GM20000 (cell line): Measurements from ENCODE around the gene PXDN.

Experiments
- DNase-seq: peaks from one replicate; pipeline ENCODE4 v3.0.0; 2012; ENCODE audit warnings: low spot score
- CTCF ChIP-seq: IDR thresholded peaks from 2 replicates; pipeline ENCODE4 v1.5.1; 2012; ENCODE audit warnings: mild to moderate bottlenecking, control low read depth; ENCODE audit errors: extremely low read depth, missing control alignments

PXDN gene

GRCh38 chr2:1676913-1677820 lies 67.1 kb downstream of the PXDN start:
- TF ChIP-seq CTCF: no peak
- DNase-seq: no peak

GRCh38 chr2:1676091-1676912 lies 68.0 kb downstream of the PXDN start:
- no peak for TF ChIP-seq CTCF

GRCh38 chr2:1675633-1676032 lies 68.7 kb downstream of the PXDN start:
- no peak for DNase-seq
- TF ChIP-seq CTCF: no peak

More at GRCh38 chr2:1676091-1676912, 68.0 kb downstream of the PXDN start:
- DNase-seq: no peak

- no peak for TF ChIP-seq CTCF
- DNase-seq: no peak
Observed at GRCh38 chr2:1674766-1675397, 69.4 kb downstream of the PXDN start.

- TF ChIP-seq CTCF: no peak
- DNase-seq: no peak
Observed at GRCh38 chr2:1674276-1674675, 70.0 kb downstream of the PXDN start.

GRCh38 chr2:1673160-1673944 lies 71.0 kb downstream of the PXDN start:
- no peak for DNase-seq
- TF ChIP-seq CTCF: no peak
